Keratinocyte (primary cell): ENCODE measurements around the gene DR1. TPM values are rescaled to one million over a fixed set of nuclear protein-coding genes. Genes with fewer than 3 reads are reported as not detected.

Source experiments
- DNase-seq: peaks from one replicate; pipeline ENCODE4 v3.0.0-alpha.2; 2011; ENCODE audit warnings: low read depth, missing footprints, low spot score
- FAIRE-seq: peaks from 2 replicates; lab custom pipeline; 2011; peaks lifted over from hg19 to GRCh38; lab: Jason Lieb, UNC
- H2AFZ ChIP-seq: 2 replicates; pipeline ENCODE4 v1.6.0; 2012; ENCODE audit warnings: low read length, control low read depth, inconsistent platforms; ENCODE audit not compliant: control insufficient read depth
- H3K27ac ChIP-seq: 2 replicates; pipeline ENCODE4 v1.5.1; 2011; ENCODE audit warnings: low read length; ENCODE audit not compliant: control insufficient read depth, insufficient read depth
- H3K27me3 ChIP-seq: 3 replicates; pipeline ENCODE4 v1.6.0; 2011; ENCODE audit warnings: low read length; ENCODE audit not compliant: control insufficient read depth, insufficient read depth; ENCODE audit errors: extremely low read depth
- H3K36me3 ChIP-seq, 2 experiments: 2 replicates in 1 of 2; 3 replicates in 1 of 2; pipeline ENCODE4 v1.5.1; 2011; ENCODE audit warnings: low read length in 2 of 2, mild to moderate bottlenecking in 1 of 2; ENCODE audit not compliant: control insufficient read depth in 2 of 2, insufficient read depth in 2 of 2; ENCODE audit errors: extremely low read depth in 1 of 2
- H3K4me1 ChIP-seq: 3 replicates; pipeline ENCODE4 v1.5.1; 2011; ENCODE audit warnings: low read length; ENCODE audit not compliant: control insufficient read depth, insufficient read depth; ENCODE audit errors: extremely low read depth
- H3K4me2 ChIP-seq: 3 replicates; pipeline ENCODE4 v1.6.0; 2011; ENCODE audit warnings: low read depth, low read length; ENCODE audit not compliant: control insufficient read depth, insufficient read depth; ENCODE audit errors: extremely low read depth
- H3K4me3 ChIP-seq, 3 experiments: fragments of 200-600 bp in 1 of 3; sonication (generic) in 1 of 3; 2 replicates in 2 of 3; 3 replicates in 1 of 3; pipeline ENCODE4 v1.5.1; 2011 to 2016; ENCODE audit warnings: low read length in 3 of 3, mild to moderate bottlenecking in 3 of 3, control low read depth in 2 of 3, inconsistent platforms in 1 of 3, low read depth in 1 of 3, mixed read lengths in 1 of 3, mixed run types in 1 of 3, moderate library complexity in 1 of 3; ENCODE audit not compliant: control insufficient read depth in 2 of 3, insufficient read depth in 2 of 3; ENCODE audit errors: extremely low read depth in 1 of 3
- H3K79me2 ChIP-seq: 2 replicates; pipeline ENCODE4 v1.6.0; 2012; ENCODE audit warnings: low read length; ENCODE audit not compliant: control insufficient read depth, insufficient read depth
- H3K9ac ChIP-seq: 3 replicates; pipeline ENCODE4 v1.6.0; 2011; ENCODE audit warnings: low read length; ENCODE audit not compliant: control insufficient read depth, insufficient read depth; ENCODE audit errors: extremely low read depth
- H3K9me1 ChIP-seq: 3 replicates; pipeline ENCODE4 v1.6.0; 2011; ENCODE audit warnings: low read length; ENCODE audit not compliant: control insufficient read depth, insufficient read depth; ENCODE audit errors: extremely low read depth
- H3K9me3 ChIP-seq: 2 replicates; pipeline ENCODE4 v1.5.1; 2012; ENCODE audit warnings: low read depth, low read length; ENCODE audit not compliant: control insufficient read depth
- H4K20me1 ChIP-seq: 3 replicates; pipeline ENCODE4 v1.6.0; 2011; ENCODE audit warnings: low read length; ENCODE audit not compliant: control insufficient read depth, insufficient read depth; ENCODE audit errors: extremely low read depth
- EZH2 ChIP-seq: IDR thresholded peaks from one replicate; pipeline ENCODE4 v1.6.1; 2012; ENCODE audit warnings: inconsistent platforms, mild to moderate bottlenecking, low read length, moderate library complexity
- dilution Hi-C: fragments of 300-500 bp; cut with MboI; formaldehyde crosslinking; loops from one replicate; pipeline ENCODE4 v1.7.0; 2020; ENCODE audit warnings: low sequenced_read_pairs; ENCODE audit not compliant: extremely low pct_ligation_motif_present
- polyA plus RNA-seq, 5 experiments: library from polyadenylated mRNA; depleted of rRNA in 3 of 5; stranded (reverse) in 3 of 5; stranded (forward) in 1 of 5; unstranded in 1 of 5; fragments of >200 nt; gene quantifications; 1 replicate in 1 of 5; 2 replicates in 3 of 5; 3 replicates in 1 of 5; pipeline versions ENCODE4 v1.2.1 to v1.2.3, GENCODE V29; 2011 to 2012; ENCODE audit warnings: missing spikeins in 2 of 5, low read depth in 1 of 5, low replicate concordance in 1 of 5
- TF ChIP-seq, protein P1 (sequence below), 3 experiments: IDR thresholded peaks in 1 of 3; conservative IDR thresholded peaks in 1 of 3; optimal IDR thresholded peaks in 1 of 3; 2 replicates in 2 of 3; 3 replicates in 1 of 3; pipeline versions ENCODE3 to v1.5.1; 2011; ENCODE audit warnings: low read length in 3 of 3, mild to moderate bottlenecking in 3 of 3, moderate library complexity in 2 of 3, control low read depth in 1 of 3, inconsistent platforms in 1 of 3; ENCODE audit not compliant: insufficient read depth in 2 of 3; ENCODE audit errors: extremely low read depth in 1 of 3

The DR1 gene
- polyA plus RNA-seq, 1 donor (not counting 4 experiments of a cell fraction or from before 2014, with no cell fraction given), result 47.9 TPM

DNA sequence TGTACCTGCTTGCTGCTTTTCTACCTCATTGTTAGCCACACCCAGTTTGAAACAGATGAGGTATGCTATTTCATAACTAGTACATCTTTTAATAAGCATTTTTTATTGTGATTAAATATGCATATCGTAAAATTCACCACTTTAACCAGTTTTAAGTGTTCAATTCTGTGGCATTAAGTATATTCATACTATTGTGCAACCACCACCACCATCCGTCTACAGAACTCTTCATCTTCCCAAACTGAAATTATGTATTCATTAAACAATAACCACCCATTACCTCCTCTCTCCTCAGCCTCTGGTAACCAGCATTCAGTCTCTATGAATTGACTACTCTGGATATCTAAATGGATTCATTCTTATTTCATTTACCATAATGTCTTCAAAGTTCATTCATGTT is 20.1 kb downstream of the DR1 start:
- Histone ChIP-seq H3K4me3 (no peak overlapping the region), H4K20me1 (no peaks in the 10 kb centered on the region), H3K4me1 (no peaks in the 10 kb centered on the region), H3K9me3 (no peaks in the 10 kb centered on the region), H3K27ac (no peak overlapping the region), H3K4me2 (no peak overlapping the region), H3K27me3 (no peaks in the 10 kb centered on the region), H3K36me3 (peaks cover 0 to 4% of the 10 kb centered on the region in 2 experiments), H3K9ac (no peak overlapping the region), H3K9me1 (no peaks in the 10 kb centered on the region), H2AFZ (no peak overlapping the region), H3K79me2 (peaks cover 11% of the 10 kb centered on the region)
- dilution Hi-C loops, result no loop called here
- FAIRE-seq (no peak), DNase-seq (no peak)
- TF ChIP-seq EZH2, result no peak

DNA sequence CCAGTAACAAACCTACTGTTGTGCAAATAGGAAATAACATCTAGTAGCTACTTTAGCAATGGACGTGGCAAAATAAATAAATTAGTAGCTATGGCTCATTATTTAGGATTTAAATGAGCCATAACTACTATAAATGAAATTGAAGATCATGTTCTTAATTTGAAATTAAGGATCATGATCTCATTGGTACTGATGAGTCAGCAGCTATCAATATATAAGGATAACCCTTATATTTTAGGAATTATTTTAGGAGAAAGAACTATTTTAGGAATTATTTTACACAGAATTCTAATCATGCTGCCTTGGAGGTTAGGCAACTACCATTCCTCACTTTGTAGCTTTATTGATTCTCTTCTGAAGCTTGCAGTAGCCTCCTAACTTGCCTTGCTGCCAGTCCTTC is 24.0 kb downstream of the DR1 start:
- no peak overlapping the region for H2AFZ ChIP-seq
- peaks cover 0 to 2% of the 10 kb centered on the region in 2 experiments for H3K36me3 ChIP-seq
- H3K4me1 ChIP-seq, result no peaks in the 10 kb centered on the region
- DNase-seq, result no peak
- no peaks in the 10 kb centered on the region for H4K20me1 ChIP-seq
- no peak for FAIRE-seq
- H3K9me3 ChIP-seq, result no peaks in the 10 kb centered on the region
- H3K4me2 ChIP-seq, result no peak overlapping the region
- no peak overlapping the region for H3K4me3 ChIP-seq
- H3K79me2 ChIP-seq, result no peaks in the 10 kb centered on the region
- H3K27me3 ChIP-seq, result no peaks in the 10 kb centered on the region
- TF ChIP-seq, protein P1, sequence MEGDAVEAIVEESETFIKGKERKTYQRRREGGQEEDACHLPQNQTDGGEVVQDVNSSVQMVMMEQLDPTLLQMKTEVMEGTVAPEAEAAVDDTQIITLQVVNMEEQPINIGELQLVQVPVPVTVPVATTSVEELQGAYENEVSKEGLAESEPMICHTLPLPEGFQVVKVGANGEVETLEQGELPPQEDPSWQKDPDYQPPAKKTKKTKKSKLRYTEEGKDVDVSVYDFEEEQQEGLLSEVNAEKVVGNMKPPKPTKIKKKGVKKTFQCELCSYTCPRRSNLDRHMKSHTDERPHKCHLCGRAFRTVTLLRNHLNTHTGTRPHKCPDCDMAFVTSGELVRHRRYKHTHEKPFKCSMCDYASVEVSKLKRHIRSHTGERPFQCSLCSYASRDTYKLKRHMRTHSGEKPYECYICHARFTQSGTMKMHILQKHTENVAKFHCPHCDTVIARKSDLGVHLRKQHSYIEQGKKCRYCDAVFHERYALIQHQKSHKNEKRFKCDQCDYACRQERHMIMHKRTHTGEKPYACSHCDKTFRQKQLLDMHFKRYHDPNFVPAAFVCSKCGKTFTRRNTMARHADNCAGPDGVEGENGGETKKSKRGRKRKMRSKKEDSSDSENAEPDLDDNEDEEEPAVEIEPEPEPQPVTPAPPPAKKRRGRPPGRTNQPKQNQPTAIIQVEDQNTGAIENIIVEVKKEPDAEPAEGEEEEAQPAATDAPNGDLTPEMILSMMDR (optimal IDR thresholded peaks at IDR 0.05 in 1 of 3, IDR thresholded peaks at IDR 0.05 in 1 of 3, conservative IDR thresholded peaks at IDR 0.05 in 1 of 3; ENCODE audit: extremely low read depth in 1 of 3, insufficient read depth in 2 of 3, low read length in 3 of 3), result no peak
- no peak for TF ChIP-seq EZH2
- no peak overlapping the region for H3K9ac ChIP-seq
- H3K27ac ChIP-seq, result no peak overlapping the region
- dilution Hi-C loops, result no loop called here
- no peaks in the 10 kb centered on the region for H3K9me1 ChIP-seq
